Measurements from ENCODE around the gene CHD5.

- TF ChIP-seq, protein P1, sequence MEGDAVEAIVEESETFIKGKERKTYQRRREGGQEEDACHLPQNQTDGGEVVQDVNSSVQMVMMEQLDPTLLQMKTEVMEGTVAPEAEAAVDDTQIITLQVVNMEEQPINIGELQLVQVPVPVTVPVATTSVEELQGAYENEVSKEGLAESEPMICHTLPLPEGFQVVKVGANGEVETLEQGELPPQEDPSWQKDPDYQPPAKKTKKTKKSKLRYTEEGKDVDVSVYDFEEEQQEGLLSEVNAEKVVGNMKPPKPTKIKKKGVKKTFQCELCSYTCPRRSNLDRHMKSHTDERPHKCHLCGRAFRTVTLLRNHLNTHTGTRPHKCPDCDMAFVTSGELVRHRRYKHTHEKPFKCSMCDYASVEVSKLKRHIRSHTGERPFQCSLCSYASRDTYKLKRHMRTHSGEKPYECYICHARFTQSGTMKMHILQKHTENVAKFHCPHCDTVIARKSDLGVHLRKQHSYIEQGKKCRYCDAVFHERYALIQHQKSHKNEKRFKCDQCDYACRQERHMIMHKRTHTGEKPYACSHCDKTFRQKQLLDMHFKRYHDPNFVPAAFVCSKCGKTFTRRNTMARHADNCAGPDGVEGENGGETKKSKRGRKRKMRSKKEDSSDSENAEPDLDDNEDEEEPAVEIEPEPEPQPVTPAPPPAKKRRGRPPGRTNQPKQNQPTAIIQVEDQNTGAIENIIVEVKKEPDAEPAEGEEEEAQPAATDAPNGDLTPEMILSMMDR (IDR thresholded peaks at IDR 0.05) = no peak
- no peak for TF ChIP-seq POLR2A (IDR thresholded peaks at IDR 0.05)
Measured at GRCh38 chr1:6117624-6118023, 62.5 kb downstream of the CHD5 start.
